ENCODE results near the gene TRABD2B.

DNA sequence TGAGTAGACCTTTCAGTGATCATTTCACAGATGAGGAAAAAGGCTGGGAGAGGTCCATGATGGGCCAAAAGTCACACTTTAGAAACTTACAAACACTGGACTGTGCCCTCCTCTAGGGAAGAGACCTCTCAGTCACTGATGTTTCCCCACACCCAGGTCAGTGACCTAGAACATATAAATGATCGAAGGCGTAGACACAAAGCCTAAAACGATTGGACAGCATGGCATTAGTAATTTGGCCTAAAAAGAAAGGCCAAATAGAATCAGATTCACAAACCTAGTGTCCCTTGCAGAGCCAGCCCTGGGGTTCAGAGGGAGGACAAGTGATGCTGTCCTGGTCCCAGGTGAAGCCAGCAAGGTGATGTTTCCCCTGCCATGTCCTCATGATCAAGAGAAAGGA lies 27.7 kb downstream of the TRABD2B start:
- TF ChIP-seq RAD21 (IDR thresholded peaks at IDR 0.05; ENCODE audit: low read length) (no peak), POLR2A (IDR thresholded peaks at IDR 0.05; ENCODE audit: low read depth, low read length) (no peak), RCOR1 (IDR thresholded peaks at IDR 0.05; ENCODE audit: insufficient replicate concordance, low read length) (no peak), CEBPB (IDR thresholded peaks at IDR 0.05; ENCODE audit: low read depth, low read length) (no peak), CHD1 (IDR thresholded peaks at IDR 0.05; ENCODE audit: low read depth, low read length) (no peak), MXI1 (IDR thresholded peaks at IDR 0.05; ENCODE audit: borderline replicate concordance, low read depth, low read length) (no peak), NFE2L2 (IDR thresholded peaks at IDR 0.05; ENCODE audit: low read depth, low read length) (no peak), BHLHE40 (IDR thresholded peaks at IDR 0.05; ENCODE audit: low read depth, low read length) (no peak), FOS (IDR thresholded peaks at IDR 0.05; ENCODE audit: low read depth, low read length) (no peak), SMC3 (IDR thresholded peaks at IDR 0.05; ENCODE audit: low read depth, low read length) (no peak), RFX5 (IDR thresholded peaks at IDR 0.05; ENCODE audit: low read depth, low read length) (no peak)
- TF ChIP-seq, protein P1, sequence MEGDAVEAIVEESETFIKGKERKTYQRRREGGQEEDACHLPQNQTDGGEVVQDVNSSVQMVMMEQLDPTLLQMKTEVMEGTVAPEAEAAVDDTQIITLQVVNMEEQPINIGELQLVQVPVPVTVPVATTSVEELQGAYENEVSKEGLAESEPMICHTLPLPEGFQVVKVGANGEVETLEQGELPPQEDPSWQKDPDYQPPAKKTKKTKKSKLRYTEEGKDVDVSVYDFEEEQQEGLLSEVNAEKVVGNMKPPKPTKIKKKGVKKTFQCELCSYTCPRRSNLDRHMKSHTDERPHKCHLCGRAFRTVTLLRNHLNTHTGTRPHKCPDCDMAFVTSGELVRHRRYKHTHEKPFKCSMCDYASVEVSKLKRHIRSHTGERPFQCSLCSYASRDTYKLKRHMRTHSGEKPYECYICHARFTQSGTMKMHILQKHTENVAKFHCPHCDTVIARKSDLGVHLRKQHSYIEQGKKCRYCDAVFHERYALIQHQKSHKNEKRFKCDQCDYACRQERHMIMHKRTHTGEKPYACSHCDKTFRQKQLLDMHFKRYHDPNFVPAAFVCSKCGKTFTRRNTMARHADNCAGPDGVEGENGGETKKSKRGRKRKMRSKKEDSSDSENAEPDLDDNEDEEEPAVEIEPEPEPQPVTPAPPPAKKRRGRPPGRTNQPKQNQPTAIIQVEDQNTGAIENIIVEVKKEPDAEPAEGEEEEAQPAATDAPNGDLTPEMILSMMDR (conservative IDR thresholded peaks at IDR 0.05; ENCODE audit: low read depth, low read length): no peak
- TF ChIP-seq, protein P2, sequence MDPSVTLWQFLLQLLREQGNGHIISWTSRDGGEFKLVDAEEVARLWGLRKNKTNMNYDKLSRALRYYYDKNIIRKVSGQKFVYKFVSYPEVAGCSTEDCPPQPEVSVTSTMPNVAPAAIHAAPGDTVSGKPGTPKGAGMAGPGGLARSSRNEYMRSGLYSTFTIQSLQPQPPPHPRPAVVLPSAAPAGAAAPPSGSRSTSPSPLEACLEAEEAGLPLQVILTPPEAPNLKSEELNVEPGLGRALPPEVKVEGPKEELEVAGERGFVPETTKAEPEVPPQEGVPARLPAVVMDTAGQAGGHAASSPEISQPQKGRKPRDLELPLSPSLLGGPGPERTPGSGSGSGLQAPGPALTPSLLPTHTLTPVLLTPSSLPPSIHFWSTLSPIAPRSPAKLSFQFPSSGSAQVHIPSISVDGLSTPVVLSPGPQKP (IDR thresholded peaks at IDR 0.05; ENCODE audit: borderline replicate concordance, low read depth, low read length): no peak
- TF ChIP-seq, protein P3, sequence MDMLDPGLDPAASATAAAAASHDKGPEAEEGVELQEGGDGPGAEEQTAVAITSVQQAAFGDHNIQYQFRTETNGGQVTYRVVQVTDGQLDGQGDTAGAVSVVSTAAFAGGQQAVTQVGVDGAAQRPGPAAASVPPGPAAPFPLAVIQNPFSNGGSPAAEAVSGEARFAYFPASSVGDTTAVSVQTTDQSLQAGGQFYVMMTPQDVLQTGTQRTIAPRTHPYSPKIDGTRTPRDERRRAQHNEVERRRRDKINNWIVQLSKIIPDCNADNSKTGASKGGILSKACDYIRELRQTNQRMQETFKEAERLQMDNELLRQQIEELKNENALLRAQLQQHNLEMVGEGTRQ (IDR thresholded peaks at IDR 0.05; ENCODE audit: low read depth, low read length): no peak
